Endothelial cell of umbilical vein (primary cell): ENCODE results near the gene VCAN.

Experiments
- CTCF ChIP-seq, 2 donors: IDR thresholded peaks; 1 replicate in 1 of 2; 2 replicates in 1 of 2; pipeline ENCODE4 v1.5.1; 2011; ENCODE audit warnings: low read length in 2 of 2, mild to moderate bottlenecking in 2 of 2, moderate library complexity in 2 of 2, control low read depth in 1 of 2, inconsistent platforms in 1 of 2, low read depth in 1 of 2; ENCODE audit not compliant: insufficient read depth in 1 of 2; ENCODE audit errors: extremely low read depth in 1 of 2
- POLR2AphosphoS5 ChIP-seq: IDR thresholded peaks from 2 replicates; pipeline ENCODE4 v1.6.1; 2012; ENCODE audit warnings: low read depth, mild to moderate bottlenecking, control low read depth, low read length, moderate library complexity; ENCODE audit not compliant: insufficient read depth

GRCh38 chr5:83549076-83549475 lies 77.5 kb downstream of the VCAN start:
- TF ChIP-seq POLR2AphosphoS5 (no peak), CTCF (IDR thresholded peaks at IDR 0.05; ENCODE audit: extremely low read depth in 1 of 2, insufficient read depth in 1 of 2, low read depth in 1 of 2, low read length in 2 of 2) (no peak)
